K562 (cell line): Measurements from ENCODE around the gene SCG3. TPM values are rescaled to one million over a fixed set of nuclear protein-coding genes. Genes with fewer than 3 reads are reported as not detected.

Experiments
- ATF1 ChIP-seq, 2 experiments: fragments of 450-650 bp in 1 of 2; IDR thresholded peaks; 2 replicates each; pipeline ENCODE4 v1.6.1; 2016; ENCODE audit warnings: missing compliant biosample characterization in 1 of 2, missing genetic modification characterization in 1 of 2
- FOXK1 ChIP-seq: sonication (generic); formaldehyde crosslinking; IDR thresholded peaks from 2 replicates; pipeline ENCODE4 v1.8.0; 2022; ENCODE audit warnings: missing genetic modification reagents, mild to moderate bottlenecking, borderline replicate concordance
- L3MBTL2 ChIP-seq: fragments of 450-650 bp; IDR thresholded peaks from 2 replicates; pipeline ENCODE4 v1.6.1; 2016; ENCODE audit warnings: mild to moderate bottlenecking, moderate library complexity
- LCOR ChIP-seq: sonication (generic); formaldehyde crosslinking; IDR thresholded peaks from 2 replicates; pipeline ENCODE4 v1.8.0; 2022; ENCODE audit warnings: mild to moderate bottlenecking, missing genetic modification reagents
- MED1 ChIP-seq: sonication (generic); formaldehyde crosslinking; IDR thresholded peaks from 2 replicates; pipeline ENCODE4 v1.8.1; 2023; ENCODE audit warnings: missing genetic modification reagents, borderline replicate concordance
- NR2C1 ChIP-seq, 2 experiments: fragments of 450-650 bp; IDR thresholded peaks; 2 replicates each; pipeline ENCODE4 v1.6.1; 2017; ENCODE audit warnings: mild to moderate bottlenecking in 2 of 2, antibody characterized with exemption in 1 of 2, inconsistent platforms in 1 of 2, missing compliant biosample characterization in 1 of 2, missing genetic modification characterization in 1 of 2
- SMARCE1 ChIP-seq: fragments of 450-650 bp; IDR thresholded peaks from 2 replicates; pipeline ENCODE4 v1.7.1; 2016; ENCODE audit warnings: mild to moderate bottlenecking
- ZNF766 ChIP-seq: fragments of 200-800 bp; sonication (Bioruptor generic); conservative IDR thresholded peaks from 2 replicates; pipeline ENCODE4 v1.6.1; 2016; ENCODE audit warnings: missing genetic modification characterization, missing compliant biosample characterization
- polyA plus RNA-seq, 8 experiments: library from polyadenylated mRNA; depleted of rRNA in 4 of 8; stranded (reverse) in 5 of 8; unstranded in 3 of 8; fragments of >200 nt; fragmentation: Nextera tagmentation in 2 of 8; fragmentation: Illumina TruSeq in 1 of 8; extraction: Ambion mirVana in 2 of 8; extraction: Trizol in 1 of 8; gene quantifications; 2 replicates each; pipeline versions ENCODE4 v1.2.1 to v1.2.3, GENCODE V29; 2011 to 2014; ENCODE audit warnings: inconsistent platforms in 1 of 8, missing spikeins in 1 of 8
- total RNA-seq, 7 experiments: library from RNA; depleted of rRNA in 6 of 7; stranded (reverse); fragments of >200 nt in 6 of 7; fragmentation: Illumina TruSeq in 2 of 7; extraction: Trizol in 2 of 7; gene quantifications; 2 replicates each; pipeline versions ENCODE4 v1.2.1 to v1.2.3, GENCODE V29; 2011 to 2021; ENCODE audit warnings: low replicate concordance in 1 of 7
- TF ChIP-seq, protein P1 (sequence below): fragments of 450-650 bp; IDR thresholded peaks from 2 replicates; pipeline ENCODE4 v1.6.1; 2016; ENCODE audit warnings: mild to moderate bottlenecking, moderate library complexity
- TF ChIP-seq, protein P2 (sequence below): fragments of 250-450 bp; sonication (Bioruptor Pico); IDR thresholded peaks from 2 replicates; pipeline ENCODE4 v1.4.0; 2020
- TF ChIP-seq, protein P3 (sequence below): fragments of 450-650 bp; conservative IDR thresholded peaks from 2 replicates; pipeline ENCODE4 v1.6.1; 2016; ENCODE audit warnings: missing genetic modification characterization, low read depth, mild to moderate bottlenecking, missing compliant biosample characterization, moderate library complexity

The SCG3 gene
- total and polyA plus RNA-seq, 9 of the 15 experiments (the other 6 are each of a cell fraction or from before 2014, with no cell fraction given) = 13.0 to 43.8 (median 21.0) TPM

GRCh38 chr15:51634591-51635198 is 46.6 kb upstream of the SCG3 start (continued):
- TF ChIP-seq, protein P1, sequence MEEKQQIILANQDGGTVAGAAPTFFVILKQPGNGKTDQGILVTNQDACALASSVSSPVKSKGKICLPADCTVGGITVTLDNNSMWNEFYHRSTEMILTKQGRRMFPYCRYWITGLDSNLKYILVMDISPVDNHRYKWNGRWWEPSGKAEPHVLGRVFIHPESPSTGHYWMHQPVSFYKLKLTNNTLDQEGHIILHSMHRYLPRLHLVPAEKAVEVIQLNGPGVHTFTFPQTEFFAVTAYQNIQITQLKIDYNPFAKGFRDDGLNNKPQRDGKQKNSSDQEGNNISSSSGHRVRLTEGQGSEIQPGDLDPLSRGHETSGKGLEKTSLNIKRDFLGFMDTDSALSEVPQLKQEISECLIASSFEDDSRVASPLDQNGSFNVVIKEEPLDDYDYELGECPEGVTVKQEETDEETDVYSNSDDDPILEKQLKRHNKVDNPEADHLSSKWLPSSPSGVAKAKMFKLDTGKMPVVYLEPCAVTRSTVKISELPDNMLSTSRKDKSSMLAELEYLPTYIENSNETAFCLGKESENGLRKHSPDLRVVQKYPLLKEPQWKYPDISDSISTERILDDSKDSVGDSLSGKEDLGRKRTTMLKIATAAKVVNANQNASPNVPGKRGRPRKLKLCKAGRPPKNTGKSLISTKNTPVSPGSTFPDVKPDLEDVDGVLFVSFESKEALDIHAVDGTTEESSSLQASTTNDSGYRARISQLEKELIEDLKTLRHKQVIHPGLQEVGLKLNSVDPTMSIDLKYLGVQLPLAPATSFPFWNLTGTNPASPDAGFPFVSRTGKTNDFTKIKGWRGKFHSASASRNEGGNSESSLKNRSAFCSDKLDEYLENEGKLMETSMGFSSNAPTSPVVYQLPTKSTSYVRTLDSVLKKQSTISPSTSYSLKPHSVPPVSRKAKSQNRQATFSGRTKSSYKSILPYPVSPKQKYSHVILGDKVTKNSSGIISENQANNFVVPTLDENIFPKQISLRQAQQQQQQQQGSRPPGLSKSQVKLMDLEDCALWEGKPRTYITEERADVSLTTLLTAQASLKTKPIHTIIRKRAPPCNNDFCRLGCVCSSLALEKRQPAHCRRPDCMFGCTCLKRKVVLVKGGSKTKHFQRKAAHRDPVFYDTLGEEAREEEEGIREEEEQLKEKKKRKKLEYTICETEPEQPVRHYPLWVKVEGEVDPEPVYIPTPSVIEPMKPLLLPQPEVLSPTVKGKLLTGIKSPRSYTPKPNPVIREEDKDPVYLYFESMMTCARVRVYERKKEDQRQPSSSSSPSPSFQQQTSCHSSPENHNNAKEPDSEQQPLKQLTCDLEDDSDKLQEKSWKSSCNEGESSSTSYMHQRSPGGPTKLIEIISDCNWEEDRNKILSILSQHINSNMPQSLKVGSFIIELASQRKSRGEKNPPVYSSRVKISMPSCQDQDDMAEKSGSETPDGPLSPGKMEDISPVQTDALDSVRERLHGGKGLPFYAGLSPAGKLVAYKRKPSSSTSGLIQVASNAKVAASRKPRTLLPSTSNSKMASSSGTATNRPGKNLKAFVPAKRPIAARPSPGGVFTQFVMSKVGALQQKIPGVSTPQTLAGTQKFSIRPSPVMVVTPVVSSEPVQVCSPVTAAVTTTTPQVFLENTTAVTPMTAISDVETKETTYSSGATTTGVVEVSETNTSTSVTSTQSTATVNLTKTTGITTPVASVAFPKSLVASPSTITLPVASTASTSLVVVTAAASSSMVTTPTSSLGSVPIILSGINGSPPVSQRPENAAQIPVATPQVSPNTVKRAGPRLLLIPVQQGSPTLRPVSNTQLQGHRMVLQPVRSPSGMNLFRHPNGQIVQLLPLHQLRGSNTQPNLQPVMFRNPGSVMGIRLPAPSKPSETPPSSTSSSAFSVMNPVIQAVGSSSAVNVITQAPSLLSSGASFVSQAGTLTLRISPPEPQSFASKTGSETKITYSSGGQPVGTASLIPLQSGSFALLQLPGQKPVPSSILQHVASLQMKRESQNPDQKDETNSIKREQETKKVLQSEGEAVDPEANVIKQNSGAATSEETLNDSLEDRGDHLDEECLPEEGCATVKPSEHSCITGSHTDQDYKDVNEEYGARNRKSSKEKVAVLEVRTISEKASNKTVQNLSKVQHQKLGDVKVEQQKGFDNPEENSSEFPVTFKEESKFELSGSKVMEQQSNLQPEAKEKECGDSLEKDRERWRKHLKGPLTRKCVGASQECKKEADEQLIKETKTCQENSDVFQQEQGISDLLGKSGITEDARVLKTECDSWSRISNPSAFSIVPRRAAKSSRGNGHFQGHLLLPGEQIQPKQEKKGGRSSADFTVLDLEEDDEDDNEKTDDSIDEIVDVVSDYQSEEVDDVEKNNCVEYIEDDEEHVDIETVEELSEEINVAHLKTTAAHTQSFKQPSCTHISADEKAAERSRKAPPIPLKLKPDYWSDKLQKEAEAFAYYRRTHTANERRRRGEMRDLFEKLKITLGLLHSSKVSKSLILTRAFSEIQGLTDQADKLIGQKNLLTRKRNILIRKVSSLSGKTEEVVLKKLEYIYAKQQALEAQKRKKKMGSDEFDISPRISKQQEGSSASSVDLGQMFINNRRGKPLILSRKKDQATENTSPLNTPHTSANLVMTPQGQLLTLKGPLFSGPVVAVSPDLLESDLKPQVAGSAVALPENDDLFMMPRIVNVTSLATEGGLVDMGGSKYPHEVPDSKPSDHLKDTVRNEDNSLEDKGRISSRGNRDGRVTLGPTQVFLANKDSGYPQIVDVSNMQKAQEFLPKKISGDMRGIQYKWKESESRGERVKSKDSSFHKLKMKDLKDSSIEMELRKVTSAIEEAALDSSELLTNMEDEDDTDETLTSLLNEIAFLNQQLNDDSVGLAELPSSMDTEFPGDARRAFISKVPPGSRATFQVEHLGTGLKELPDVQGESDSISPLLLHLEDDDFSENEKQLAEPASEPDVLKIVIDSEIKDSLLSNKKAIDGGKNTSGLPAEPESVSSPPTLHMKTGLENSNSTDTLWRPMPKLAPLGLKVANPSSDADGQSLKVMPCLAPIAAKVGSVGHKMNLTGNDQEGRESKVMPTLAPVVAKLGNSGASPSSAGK = no peak
- TF ChIP-seq MED1 (CRISPR knock-in tag) (no peak), ZNF766 (CRISPR knock-in tag) (peak; percentile 93), SMARCE1 (0 out of 2 replicates have a peak, but pooled peaks have one; percentile 10), FOXK1 (CRISPR knock-in tag) (no peak), ATF1 (CRISPR knock-in tag; IDR thresholded peaks at IDR 0.05) (no peak), ATF1 (tag; IDR thresholded peaks at IDR 0.05) (0 out of 2 replicates have a peak, but pooled peaks have one; percentile 17), L3MBTL2 (0 out of 2 replicates have a peak, but pooled peaks have one; percentile 17), NR2C1 (IDR thresholded peaks at IDR 0.05) (no peak), NR2C1 (tag; IDR thresholded peaks at IDR 0.05) (peak; percentile 90), LCOR (CRISPR knock-in tag) (0 out of 2 replicates have a peak, but pooled peaks have one; percentile 43)
- TF ChIP-seq, protein P2, sequence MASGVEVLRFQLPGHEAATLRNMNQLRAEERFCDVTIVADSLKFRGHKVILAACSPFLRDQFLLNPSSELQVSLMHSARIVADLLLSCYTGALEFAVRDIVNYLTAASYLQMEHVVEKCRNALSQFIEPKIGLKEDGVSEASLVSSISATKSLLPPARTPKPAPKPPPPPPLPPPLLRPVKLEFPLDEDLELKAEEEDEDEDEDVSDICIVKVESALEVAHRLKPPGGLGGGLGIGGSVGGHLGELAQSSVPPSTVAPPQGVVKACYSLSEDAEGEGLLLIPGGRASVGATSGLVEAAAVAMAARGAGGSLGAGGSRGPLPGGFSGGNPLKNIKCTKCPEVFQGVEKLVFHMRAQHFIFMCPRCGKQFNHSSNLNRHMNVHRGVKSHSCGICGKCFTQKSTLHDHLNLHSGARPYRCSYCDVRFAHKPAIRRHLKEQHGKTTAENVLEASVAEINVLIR = peak; percentile 29; the same call in 1 of the 2 replicates
- TF ChIP-seq, protein P3, sequence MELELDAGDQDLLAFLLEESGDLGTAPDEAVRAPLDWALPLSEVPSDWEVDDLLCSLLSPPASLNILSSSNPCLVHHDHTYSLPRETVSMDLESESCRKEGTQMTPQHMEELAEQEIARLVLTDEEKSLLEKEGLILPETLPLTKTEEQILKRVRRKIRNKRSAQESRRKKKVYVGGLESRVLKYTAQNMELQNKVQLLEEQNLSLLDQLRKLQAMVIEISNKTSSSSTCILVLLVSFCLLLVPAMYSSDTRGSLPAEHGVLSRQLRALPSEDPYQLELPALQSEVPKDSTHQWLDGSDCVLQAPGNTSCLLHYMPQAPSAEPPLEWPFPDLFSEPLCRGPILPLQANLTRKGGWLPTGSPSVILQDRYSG (tag) = peak; percentile 97
